Esophagus muscularis mucosa (tissue), 4 donors: ENCODE results near the gene SAV1. TPM values are rescaled to one million over a fixed set of nuclear protein-coding genes. Genes with fewer than 3 reads are reported as not detected.
"Not testable (repeated sequence)": the region's sequence is repeated elsewhere in the genome, so short reads cannot be mapped to it uniquely, and the experiment has no call there.

Source experiments
- DNase-seq: peaks from one replicate; pipeline ENCODE4 v3.0.0-alpha.2; 2017; ENCODE audit errors: extremely low spot score
- H3K27ac ChIP-seq, 4 donors: fragments of 200-600 bp; sonication (generic); replicated peaks in 1 of 4; 1 replicate in 3 of 4; 2 replicates in 1 of 4; pipeline ENCODE4 v1.5.1; 2016 to 2019; ENCODE audit warnings: mild to moderate bottlenecking in 1 of 4
- H3K27me3 ChIP-seq, 4 donors: fragments of 200-600 bp; sonication (generic); one replicate each; pipeline versions ENCODE4 v1.5.1 to v1.6.0; 2016 to 2019
- H3K36me3 ChIP-seq, 4 donors: fragments of 200-600 bp; sonication (generic); one replicate each; pipeline ENCODE4 v1.5.1; 2016 to 2019
- H3K4me1 ChIP-seq, 4 donors: fragments of 200-600 bp; sonication (generic); one replicate each; pipeline ENCODE4 v1.5.1; 2016 to 2019
- H3K4me3 ChIP-seq, 4 donors: fragments of 200-600 bp; sonication (generic); 1 replicate in 2 of 4; 2 replicates in 2 of 4; pipeline ENCODE4 v1.5.1; 2016 to 2019; ENCODE audit warnings: mild to moderate bottlenecking in 4 of 4, moderate library complexity in 1 of 4
- H3K9me3 ChIP-seq, 4 donors: fragments of 200-600 bp; sonication (generic); 1 replicate in 3 of 4; 2 replicates in 1 of 4; pipeline ENCODE4 v1.5.1; 2016 to 2019
- CTCF ChIP-seq, 3 experiments: fragments of 200-600 bp in 2 of 3; fragments of 450-650 bp in 1 of 3; sonication (generic) in 2 of 3; IDR thresholded peaks; one replicate each; pipeline ENCODE4 v1.5.1; 2017 to 2019; ENCODE audit warnings: antibody characterized with exemption in 3 of 3, mild to moderate bottlenecking in 2 of 3, moderate library complexity in 1 of 3
- EP300 ChIP-seq: sonication (generic); formaldehyde crosslinking; IDR thresholded peaks from one replicate; pipeline ENCODE4 v1.6.1; 2017; ENCODE audit warnings: antibody characterized with exemption
- POLR2A ChIP-seq: fragments of 450-650 bp; IDR thresholded peaks from one replicate; pipeline ENCODE4 v1.6.1; 2017; ENCODE audit warnings: antibody characterized with exemption, moderate library complexity, mild to moderate bottlenecking, low read depth
- POLR2AphosphoS5 ChIP-seq, 2 donors: sonication (generic); formaldehyde crosslinking; IDR thresholded peaks; one replicate each; pipeline ENCODE4 v1.6.1; 2017; ENCODE audit warnings: antibody characterized with exemption in 2 of 2
- WGBS: methylation state at CpG from one replicate; pipeline ENCODE4 v1.1.5; 2018; 5-methylcytosine and 5-hydroxymethylcytosine counted together
- intact Hi-C: fragments of 100-400 bp; cut with DNase I; formaldehyde crosslinking; loops from one replicate; pipeline ENCODE4 v1.15.1; 2023
- total RNA-seq, 4 donors: library from RNA; depleted of rRNA; stranded (reverse); fragments of >200 nt; gene quantifications; one replicate each; pipeline versions ENCODE4 v1.1.0 to v1.2.1, GENCODE V29; 2016

SAV1 gene
- total RNA-seq, 4 donors from 2014 or later = 34.5 to 48.5 (median 40.2) TPM

DNA sequence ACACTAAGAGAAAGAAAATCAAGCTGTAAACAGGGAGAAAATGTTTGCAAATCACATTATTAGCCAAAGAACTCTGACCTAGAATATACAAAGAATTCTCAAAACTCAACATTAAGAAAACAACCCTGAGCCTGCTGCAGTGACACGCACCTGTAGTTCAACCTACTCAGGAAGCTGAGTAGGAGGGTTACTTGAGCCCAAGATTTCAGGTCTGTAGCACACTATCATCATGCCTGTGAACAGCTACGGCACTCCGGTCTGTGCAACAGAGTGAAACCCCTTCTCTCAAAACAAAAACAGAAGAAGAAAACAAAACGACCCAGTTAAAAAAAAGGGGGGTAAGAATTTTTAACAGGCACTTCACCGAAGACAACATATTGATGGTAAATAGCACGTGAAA lies 20.8 kb downstream of the SAV1 start:
- H3K36me3 ChIP-seq = peaks cover 0 to 13% (median 0%) of the 10 kb centered on the region in 4 donors
- no peak for DNase-seq
- no peak overlapping the region for H3K27ac ChIP-seq
- H3K9me3 ChIP-seq = no peaks in the 10 kb centered on the region
- no peak for TF ChIP-seq POLR2AphosphoS5 (IDR thresholded peaks at IDR 0.05)
- no peak for TF ChIP-seq EP300
- no peaks in the 10 kb centered on the region for H3K27me3 ChIP-seq
- H3K4me1 ChIP-seq = peaks cover 10 to 22% (median 16%) of the 10 kb centered on the region in 4 donors
- intact Hi-C loops = no loop called here
- 92% methylated on average over 6 of the region's 6 CpGs for WGBS
- no peak overlapping the region for H3K4me3 ChIP-seq

GRCh38 chr14:50635141-50635540 lies 33.0 kb downstream of the SAV1 start:
- 86% methylated on average over 2 of the region's 2 CpGs for WGBS
- intact Hi-C loops = no loop called here
- no peaks in the 10 kb centered on the region for H3K9me3 ChIP-seq
- no peaks in the 10 kb centered on the region for H3K4me1 ChIP-seq
- H3K4me3 ChIP-seq = no peak overlapping the region
- peaks cover 2 to 37% (median 30%) of the 10 kb centered on the region in 4 donors for H3K36me3 ChIP-seq
- no peak overlapping the region for H3K27ac ChIP-seq
- DNase-seq = no peak
- no peaks in the 10 kb centered on the region for H3K27me3 ChIP-seq
- TF ChIP-seq POLR2A = no peak
- TF ChIP-seq POLR2AphosphoS5 (IDR thresholded peaks at IDR 0.05) = no peak
- no peak for TF ChIP-seq EP300
- no peak for TF ChIP-seq CTCF (IDR thresholded peaks at IDR 0.05)

DNA sequence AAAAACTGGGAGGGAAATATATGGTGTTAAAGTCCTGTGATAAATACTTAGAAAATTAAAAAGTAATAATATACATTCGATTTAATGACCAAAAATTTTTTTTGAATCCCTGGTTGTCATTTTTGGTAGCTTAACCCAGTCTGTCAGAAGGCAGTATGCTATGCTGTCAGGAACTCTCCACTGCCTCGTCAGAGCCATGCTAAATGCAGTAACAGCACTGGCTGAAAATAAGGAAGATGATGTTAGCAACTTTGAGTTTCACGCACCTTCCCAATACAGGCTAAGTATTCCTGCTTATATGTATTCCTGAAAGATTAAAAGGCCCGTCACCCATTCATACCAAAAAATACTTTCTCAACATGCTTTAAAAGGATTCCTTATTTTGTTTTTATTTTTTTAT lies 34.2 kb downstream of the SAV1 start:
- WGBS = 81% methylated on average over 4 of the region's 4 CpGs
- no peak for TF ChIP-seq POLR2AphosphoS5 (IDR thresholded peaks at IDR 0.05)
- no peak for TF ChIP-seq EP300
- no peak for TF ChIP-seq POLR2A
- no peak for TF ChIP-seq CTCF (IDR thresholded peaks at IDR 0.05)
- no peak overlapping the region for H3K27ac ChIP-seq

DNA sequence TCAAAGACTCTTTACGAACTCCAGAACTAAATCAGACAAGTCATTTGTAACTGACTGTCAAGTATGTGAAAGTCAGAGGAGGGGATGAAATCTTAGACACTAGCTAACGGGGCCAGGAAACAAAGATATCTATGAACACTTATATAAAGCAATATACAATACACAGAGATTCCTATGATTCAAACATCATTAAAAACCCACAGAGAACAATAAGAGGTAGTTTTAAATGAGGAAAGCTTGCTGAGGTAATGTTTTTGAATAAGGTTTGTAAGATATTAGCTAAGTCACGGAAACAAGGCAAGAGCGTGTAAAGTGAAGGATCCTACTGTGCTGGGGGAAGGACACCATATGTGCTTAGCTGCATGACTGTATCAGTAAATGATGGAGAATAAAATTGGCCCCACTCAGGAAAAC lies 36.7 kb downstream of the SAV1 start:
- intact Hi-C loops = no loop called here
- no peak overlapping the region for H3K27ac ChIP-seq
- TF ChIP-seq POLR2AphosphoS5 (IDR thresholded peaks at IDR 0.05) = no peak
- TF ChIP-seq CTCF (IDR thresholded peaks at IDR 0.05) = no peak
- TF ChIP-seq POLR2A = no peak
- no peak for TF ChIP-seq EP300
- no peak overlapping the region for H3K4me3 ChIP-seq
- no peaks in the 10 kb centered on the region for H3K4me1 ChIP-seq
- no peaks in the 10 kb centered on the region for H3K9me3 ChIP-seq
- no peaks in the 10 kb centered on the region for H3K27me3 ChIP-seq
- H3K36me3 ChIP-seq = peaks cover 3 to 42% (median 16%) of the 10 kb centered on the region in 4 donors
- no peak for DNase-seq
- WGBS = 76% methylated on average over 4 of the region's 4 CpGs

More for the DNA sequence above, 34.2 kb downstream of the SAV1 start:
- Histone ChIP-seq H3K9me3 (no peaks in the 10 kb centered on the region), H3K36me3 (peaks cover 0 to 30% (median 24%) of the 10 kb centered on the region in 4 donors), H3K4me3 (no peak overlapping the region), H3K27me3 (no peaks in the 10 kb centered on the region), H3K4me1 (no peaks in the 10 kb centered on the region)
- intact Hi-C loops = no loop called here
- no peak for DNase-seq

DNA sequence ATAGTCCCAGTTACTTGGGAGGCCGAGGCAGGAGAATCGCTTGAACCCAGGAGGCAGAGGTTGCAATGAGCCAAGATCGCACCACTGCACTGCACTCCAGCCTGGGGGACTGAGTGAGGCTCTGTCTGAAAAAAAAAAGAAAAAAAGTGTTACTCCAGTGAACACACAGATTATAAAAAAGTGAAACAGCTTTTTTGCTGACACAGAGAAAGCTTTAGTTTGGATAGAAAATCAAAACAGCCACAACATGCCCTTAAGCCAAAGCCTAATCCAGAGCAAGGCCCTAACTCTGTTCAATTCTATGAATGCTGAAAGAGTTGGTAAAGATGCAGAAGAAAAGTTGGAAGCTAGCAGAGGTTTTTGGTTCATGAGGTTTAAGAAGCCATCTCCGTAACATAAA lies 43.2 kb downstream of the SAV1 start:
- H3K4me1 ChIP-seq, intact Hi-C loops, DNase-seq, H3K27me3 ChIP-seq, H3K9me3 ChIP-seq, H3K27ac ChIP-seq, H3K4me3 ChIP-seq: not testable (repeated sequence)
- WGBS = 97% methylated on average over 4 of the region's 4 CpGs
- peaks cover under 1 to 58% (median 18%) of the 10 kb centered on the region in 4 donors for H3K36me3 ChIP-seq

DNA sequence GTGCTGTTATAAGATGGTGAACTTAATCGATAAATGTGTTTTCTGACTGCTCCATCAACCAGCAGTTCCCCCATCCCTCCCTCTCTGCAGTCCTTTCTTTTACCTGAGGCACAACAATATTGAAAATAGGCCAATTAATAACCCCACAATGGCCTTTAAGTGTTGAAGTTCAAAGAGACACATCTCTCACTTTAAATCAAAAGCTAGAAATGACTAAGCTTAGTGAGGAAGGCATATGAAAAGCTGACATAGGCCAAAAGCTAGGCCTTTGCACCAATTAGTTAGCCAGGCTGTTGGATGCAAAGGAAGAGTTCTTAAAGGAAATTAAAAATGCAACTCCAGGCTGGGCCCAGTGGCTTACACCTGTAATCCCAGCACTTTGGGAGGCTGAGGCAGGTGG lies 43.7 kb downstream of the SAV1 start:
- intact Hi-C loops = no loop called here
- no peak for TF ChIP-seq EP300
- no peak for TF ChIP-seq POLR2AphosphoS5 (IDR thresholded peaks at IDR 0.05)
- no peak for TF ChIP-seq POLR2A
- no peak for TF ChIP-seq CTCF (IDR thresholded peaks at IDR 0.05)
- H3K27ac ChIP-seq = no peak overlapping the region
- H3K36me3 ChIP-seq = peaks cover 0 to 58% (median 18%) of the 10 kb centered on the region in 4 donors
- no peaks in the 10 kb centered on the region for H3K4me1 ChIP-seq
- no peak overlapping the region for H3K4me3 ChIP-seq
- no peaks in the 10 kb centered on the region for H3K9me3 ChIP-seq
- WGBS = 96% methylated on average over 1 of the region's 1 CpG
- H3K27me3 ChIP-seq = no peaks in the 10 kb centered on the region
- no peak for DNase-seq
